Central memory CD4-positive, alpha-beta T cell (primary cell): ENCODE data around the gene EN2.
"Not testable (repeated sequence)": the region's sequence is repeated elsewhere in the genome, so short reads cannot be mapped to it uniquely, and the experiment has no call there.

Experiments
- DNase-seq: peaks from one replicate; pipeline ENCODE4 v3.0.0; 2022

EN2 gene

DNA sequence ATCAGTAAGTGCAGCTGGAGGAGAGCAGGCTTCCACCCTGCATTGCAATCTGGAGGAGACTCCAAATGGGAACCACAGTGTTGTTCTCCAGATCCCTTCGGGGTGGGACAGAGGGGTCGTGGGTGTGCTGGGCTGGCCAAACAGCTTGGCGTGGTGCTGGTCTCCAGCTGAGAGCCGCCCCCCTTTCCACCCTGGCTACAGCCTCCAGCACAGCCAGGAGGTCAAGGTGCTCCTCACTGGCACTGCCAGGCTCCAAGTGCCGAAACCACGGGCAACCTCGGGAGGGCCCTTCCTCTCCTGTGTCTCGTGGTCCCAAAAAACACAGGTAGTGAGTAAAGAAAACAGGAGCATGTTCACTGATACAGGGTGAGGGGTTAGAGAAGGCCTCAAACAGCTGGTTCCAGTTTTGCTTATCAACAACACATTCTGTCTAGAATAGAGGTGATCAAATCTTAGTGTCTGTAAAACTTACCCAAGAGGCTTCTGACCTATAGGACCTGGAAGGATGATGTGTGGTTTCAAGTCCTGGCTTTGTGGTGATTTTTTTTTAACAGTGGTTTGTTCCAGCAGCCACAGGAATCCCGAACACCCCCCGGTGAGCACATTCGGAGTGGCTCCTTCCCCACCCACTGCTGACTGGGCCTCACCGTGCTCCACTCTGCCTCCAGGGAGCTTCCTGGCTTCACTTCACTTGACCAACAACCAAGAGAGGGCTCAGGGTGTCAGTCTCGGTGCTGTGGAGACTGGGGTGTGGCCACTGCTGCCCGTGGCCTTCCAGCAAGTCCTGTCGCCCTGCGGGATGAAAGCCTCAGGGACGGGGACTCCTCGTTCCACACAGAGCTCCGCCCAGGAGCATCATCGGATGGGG is 31.2 kb upstream of the EN2 start:
- no peak for DNase-seq

DNA sequence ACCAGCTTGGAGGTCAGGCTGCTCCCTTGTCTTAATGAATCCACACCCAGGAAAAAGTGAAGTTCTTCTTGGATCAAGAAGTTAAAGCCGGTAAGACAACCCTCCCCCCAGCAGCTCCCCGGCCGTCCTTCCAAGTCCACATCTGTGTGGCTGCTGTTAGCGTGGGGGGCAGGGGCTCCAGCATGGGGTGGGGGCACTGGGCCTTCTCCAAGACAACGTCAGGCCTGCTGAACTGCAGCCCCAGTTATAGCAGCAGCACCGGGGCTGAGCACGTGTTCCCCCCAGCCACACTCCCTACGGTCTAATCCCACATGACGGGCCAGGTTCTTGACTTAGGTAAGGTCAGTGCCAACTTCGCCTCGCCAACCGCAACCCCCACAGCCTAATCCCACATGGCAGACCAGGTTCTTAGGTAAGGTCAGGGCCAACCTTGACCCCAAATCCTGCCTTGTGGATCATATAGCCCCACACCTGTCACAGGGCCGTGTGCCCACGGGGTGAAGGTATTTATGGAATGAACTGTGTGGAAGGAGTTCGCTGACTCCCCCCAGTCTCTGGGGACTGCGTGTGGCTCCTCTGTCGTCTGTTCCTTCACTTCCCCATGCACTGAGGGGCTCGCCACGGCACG is 30.4 kb upstream of the EN2 start:
- no peak for DNase-seq

GRCh38 chr7:155428171-155428834 is 29.6 kb upstream of the EN2 start:
- no peak for DNase-seq

GRCh38 chr7:155429651-155430050 is 28.3 kb upstream of the EN2 start:
- no peak for DNase-seq

DNA sequence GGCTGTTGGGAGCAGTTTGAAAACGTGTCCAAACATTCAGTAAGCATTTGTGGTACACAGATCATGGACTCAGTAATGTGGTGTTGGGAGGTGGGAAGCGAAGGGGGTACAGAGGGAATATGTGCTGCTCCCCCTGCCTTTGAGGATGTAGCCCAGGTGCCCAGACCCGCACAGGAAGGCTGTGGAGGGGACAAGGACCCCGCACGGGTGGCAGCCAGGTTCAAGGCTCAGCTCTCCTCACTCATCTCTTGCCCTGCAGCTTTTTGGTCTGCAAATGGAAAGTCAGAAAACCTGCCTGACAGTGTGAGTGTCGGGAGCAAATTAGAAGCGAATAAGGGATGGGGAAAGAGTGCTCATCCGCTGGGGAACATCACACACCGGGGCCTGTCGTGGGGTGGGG is 27.3 kb upstream of the EN2 start:
- DNase-seq, result no peak

GRCh38 chr7:155431231-155431630 is 26.7 kb upstream of the EN2 start:
- DNase-seq, result no peak

GRCh38 chr7:155431711-155432110 is 26.2 kb upstream of the EN2 start:
- no peak for DNase-seq

DNA sequence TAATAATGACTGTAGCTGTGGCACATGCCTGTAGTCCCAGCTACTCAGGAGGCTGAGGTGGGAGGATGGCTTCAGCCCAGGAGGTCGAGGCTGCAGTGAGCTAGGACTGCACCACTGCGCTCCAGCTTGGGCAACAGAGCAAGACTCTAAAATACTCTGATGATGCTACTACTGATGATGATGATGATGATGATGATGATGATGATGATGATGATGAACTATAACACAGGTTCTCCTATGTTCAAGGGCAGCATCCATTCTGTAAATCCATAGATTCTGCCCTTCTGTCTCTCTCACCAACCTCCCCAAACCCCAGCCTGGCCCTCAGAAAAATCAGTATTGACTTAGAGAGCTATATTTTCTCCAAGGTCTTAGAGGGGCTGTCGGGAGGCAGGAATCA is 22.8 kb upstream of the EN2 start:
- no peak for DNase-seq

DNA sequence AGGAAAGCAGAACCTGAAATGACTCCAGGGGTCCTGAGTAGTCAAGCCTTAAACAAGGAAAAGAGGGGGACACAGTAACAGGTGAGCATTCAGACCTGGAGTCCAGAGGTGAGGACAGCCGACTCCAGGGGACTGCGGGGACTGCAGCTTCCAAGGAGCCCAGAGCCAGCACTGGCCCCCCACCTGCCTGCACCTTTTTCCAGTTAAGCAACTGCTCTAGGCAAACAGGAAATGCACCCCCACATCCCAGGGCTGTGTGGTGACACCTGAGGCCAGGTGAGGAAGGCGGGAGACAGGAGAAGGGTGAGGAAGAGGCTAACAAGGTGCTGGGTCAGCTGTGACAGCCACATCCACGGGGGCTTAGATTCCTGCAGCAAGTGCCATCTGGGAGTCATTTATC is 20.1 kb upstream of the EN2 start:
- no peak for DNase-seq

DNA sequence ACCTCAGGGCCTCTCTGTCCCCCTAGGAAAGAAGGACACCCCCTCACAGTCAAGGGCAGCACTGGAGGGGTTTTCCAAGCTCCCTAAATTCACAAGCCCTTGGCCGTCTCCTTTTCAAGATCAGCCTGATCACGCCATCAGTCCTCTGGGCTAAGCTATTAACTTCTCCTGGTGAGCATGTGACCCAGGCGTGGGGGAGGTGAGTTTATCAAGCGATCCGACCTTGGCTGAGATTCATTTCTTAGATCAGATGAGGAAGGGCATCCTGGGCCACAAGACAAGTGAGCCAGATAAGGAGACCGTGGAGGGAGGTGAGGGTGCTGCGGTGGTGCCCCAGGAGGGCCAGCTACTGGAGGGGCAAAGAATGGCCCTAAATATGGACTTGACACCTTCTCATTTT is 19.2 kb upstream of the EN2 start:
- DNase-seq, result no peak

GRCh38 chr7:155439311-155440017 is 18.5 kb upstream of the EN2 start:
- DNase-seq, result no peak

- no peak for DNase-seq
Measured at GRCh38 chr7:155440018-155440410, 17.9 kb upstream of the EN2 start.

- DNase-seq, result no peak
Measured at GRCh38 chr7:155441856-155442255, 16.1 kb upstream of the EN2 start.

- no peak for DNase-seq
Measured at GRCh38 chr7:155444746-155445145, 13.2 kb upstream of the EN2 start.

- DNase-seq, result not testable (repeated sequence)
Measured at GRCh38 chr7:155445606-155446005, 12.3 kb upstream of the EN2 start.

- DNase-seq, result no peak
Measured at GRCh38 chr7:155447603-155448002, 10.3 kb upstream of the EN2 start.

GRCh38 chr7:155448632-155449007 is 9.3 kb upstream of the EN2 start:
- DNase-seq, result no peak

GRCh38 chr7:155449008-155449868 is 8.7 kb upstream of the EN2 start:
- no peak for DNase-seq

- no peak for DNase-seq
Measured at GRCh38 chr7:155449869-155450557, 7.9 kb upstream of the EN2 start.

DNA sequence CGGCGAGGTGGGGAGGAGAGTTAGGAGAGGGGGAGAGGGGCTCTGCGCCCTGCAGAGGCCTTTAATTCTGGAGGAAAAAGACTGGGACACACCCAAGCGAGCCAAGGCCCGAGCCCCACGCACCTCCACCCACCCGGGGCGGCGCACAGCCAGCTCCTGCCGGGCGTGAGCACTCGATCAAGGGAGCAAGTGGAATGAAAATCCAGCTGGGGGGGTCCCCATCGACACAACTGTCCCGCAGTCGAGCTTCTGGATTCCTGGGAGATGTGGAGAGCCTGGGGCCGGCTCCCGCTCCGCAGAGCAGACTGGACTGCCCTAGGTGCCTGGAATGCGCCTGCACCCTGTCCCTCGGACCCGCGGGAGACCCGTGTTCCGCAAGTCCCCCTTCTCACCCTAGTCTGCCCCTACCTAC is 7.4 kb upstream of the EN2 start:
- DNase-seq, result no peak

DNA sequence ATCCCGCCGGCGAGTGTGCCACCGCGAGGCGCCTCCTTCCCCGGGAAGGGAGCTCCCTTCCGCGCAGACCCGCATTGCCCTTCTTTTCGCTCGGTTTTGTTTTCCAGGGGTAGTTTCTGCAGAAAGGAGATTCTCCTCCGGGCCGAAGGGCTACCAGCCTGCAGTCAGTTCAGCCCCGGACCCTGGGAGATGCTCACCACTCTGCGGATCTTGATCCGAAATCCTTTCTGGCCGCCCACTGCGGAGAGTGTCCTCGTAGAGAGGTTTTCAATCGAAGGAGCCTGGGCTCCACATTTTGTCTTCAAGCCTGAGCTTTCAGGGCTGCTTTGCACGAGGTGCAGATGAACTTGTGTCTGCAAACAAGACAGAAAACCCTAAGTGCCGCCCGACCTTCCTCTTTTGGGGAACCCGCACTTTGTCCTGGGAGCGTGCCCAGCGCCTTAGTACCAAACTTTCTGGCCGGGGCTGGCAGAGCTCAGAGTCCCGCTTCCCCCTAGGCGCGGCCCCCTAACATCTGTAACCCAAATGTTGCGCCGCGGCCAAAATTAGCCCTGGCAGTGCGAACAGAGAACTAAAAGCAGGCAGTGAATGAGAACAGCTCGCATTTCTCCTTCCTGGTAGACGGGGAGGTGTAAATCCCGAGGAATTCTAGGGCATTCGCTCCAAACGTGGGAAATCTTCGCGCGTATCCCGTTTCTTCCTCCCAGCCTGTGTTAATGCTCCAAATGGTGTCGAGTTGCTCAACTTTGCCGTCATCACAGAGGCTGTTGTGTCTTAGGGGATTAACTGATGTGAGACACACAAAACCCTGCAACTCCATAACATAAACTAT is 6.7 kb upstream of the EN2 start:
- no peak for DNase-seq
